HepG2 (cell line): ENCODE data around the gene GLYR1. TPM values are rescaled to one million over a fixed set of nuclear protein-coding genes. Genes with fewer than 3 reads are reported as not detected.

ENCODE experiments used
- ATF2 ChIP-seq: sonication (generic); formaldehyde crosslinking; IDR thresholded peaks from 2 replicates; pipeline ENCODE4 v1.4.0; 2020; ENCODE audit warnings: missing genetic modification reagents
- ATM ChIP-seq: fragments of 450-650 bp; IDR thresholded peaks from 2 replicates; pipeline ENCODE4 v1.7.1; 2017; ENCODE audit warnings: mild to moderate bottlenecking, borderline replicate concordance
- DBP ChIP-seq: sonication (generic); formaldehyde crosslinking; IDR thresholded peaks from 2 replicates; pipeline ENCODE4 v1.4.0; 2020; ENCODE audit warnings: missing genetic modification reagents; ENCODE audit errors: not compliant biosample characterization
- ESRRA ChIP-seq: sonication (generic); formaldehyde crosslinking; IDR thresholded peaks from 2 replicates; pipeline ENCODE4 v1.5.1; 2020; ENCODE audit warnings: mild to moderate bottlenecking, low read depth, missing genetic modification reagents
- FOXK2 ChIP-seq: fragments of 450-650 bp; IDR thresholded peaks from 2 replicates; pipeline ENCODE4 v1.6.1; 2016
- HDAC1 ChIP-seq: sonication (generic); formaldehyde crosslinking; IDR thresholded peaks from 2 replicates; pipeline ENCODE4 v1.5.1; 2020; ENCODE audit warnings: mild to moderate bottlenecking, missing genetic modification reagents
- HNF4G ChIP-seq, 2 experiments: sonication (generic) in 1 of 2; formaldehyde crosslinking in 1 of 2; IDR thresholded peaks; 2 replicates each; pipeline versions ENCODE4 v1.4.0 to v1.6.1; 2011 to 2020; ENCODE audit warnings: borderline replicate concordance in 2 of 2, low read depth in 2 of 2, mild to moderate bottlenecking in 2 of 2, low read length in 1 of 2, missing genetic modification reagents in 1 of 2, moderate library complexity in 1 of 2
- KDM2A ChIP-seq: sonication (generic); formaldehyde crosslinking; IDR thresholded peaks from 2 replicates; pipeline ENCODE4 v1.4.0; 2020; ENCODE audit warnings: low read depth, missing genetic modification reagents, borderline replicate concordance
- KLF6 ChIP-seq: IDR thresholded peaks from 2 replicates; pipeline ENCODE4 v1.8.0; 2016; ENCODE audit warnings: missing biosample characterization, missing genetic modification reagents
- KMT2A ChIP-seq: sonication (generic); formaldehyde crosslinking; IDR thresholded peaks from 2 replicates; pipeline ENCODE4 v1.4.0; 2020; ENCODE audit warnings: missing genetic modification reagents
- RARA ChIP-seq: IDR thresholded peaks from 2 replicates; pipeline ENCODE4 v1.6.1; 2016; ENCODE audit warnings: missing genetic modification reagents, missing compliant biosample characterization
- RBFOX2 ChIP-seq: fragments of 200-400 bp; formaldehyde crosslinking; IDR thresholded peaks from 2 replicates; pipeline ENCODE4 v1.6.1; 2017; ENCODE audit warnings: low read depth, mild to moderate bottlenecking, low read length
- RORA ChIP-seq: sonication (generic); formaldehyde crosslinking; IDR thresholded peaks from 2 replicates; pipeline ENCODE4 v1.5.0; 2020; ENCODE audit warnings: mild to moderate bottlenecking, missing genetic modification reagents, moderate library complexity
- SMARCE1 ChIP-seq: fragments of 450-650 bp; IDR thresholded peaks from 2 replicates; pipeline ENCODE4 v1.6.1; 2017; ENCODE audit warnings: borderline replicate concordance
- SOX5 ChIP-seq: IDR thresholded peaks from 2 replicates; pipeline ENCODE4 v1.6.1; 2016; ENCODE audit warnings: borderline replicate concordance
- TFAP4 ChIP-seq: sonication (generic); IDR thresholded peaks from 2 replicates; pipeline ENCODE4 v1.6.1; 2016; ENCODE audit warnings: low read depth, borderline replicate concordance
- TIGD3 ChIP-seq: sonication (generic); formaldehyde crosslinking; IDR thresholded peaks from 2 replicates; pipeline ENCODE4 v1.5.1; 2020; ENCODE audit warnings: mild to moderate bottlenecking, missing genetic modification reagents, borderline replicate concordance
- TP53 ChIP-seq: sonication (generic); formaldehyde crosslinking; conservative IDR thresholded peaks from 2 replicates; pipeline ENCODE4 v1.4.0; 2020; ENCODE audit warnings: missing genetic modification reagents
- YEATS2 ChIP-seq: sonication (generic); formaldehyde crosslinking; IDR thresholded peaks from 2 replicates; pipeline ENCODE4 v1.4.0; 2020; ENCODE audit warnings: missing genetic modification reagents, borderline replicate concordance
- ZNF205 ChIP-seq: IDR thresholded peaks from 2 replicates; pipeline ENCODE4 v1.6.1; 2018; ENCODE audit warnings: missing biosample characterization, missing genetic modification reagents
- ZNF543 ChIP-seq: sonication (generic); formaldehyde crosslinking; IDR thresholded peaks from 2 replicates; pipeline ENCODE4 v1.4.0; 2020; ENCODE audit warnings: mild to moderate bottlenecking, missing genetic modification reagents
- ZNF547 ChIP-seq: sonication (generic); formaldehyde crosslinking; IDR thresholded peaks from 2 replicates; pipeline ENCODE4 v1.5.1; 2020; ENCODE audit warnings: mild to moderate bottlenecking, missing genetic modification reagents
- ZNF569 ChIP-seq: sonication (generic); formaldehyde crosslinking; IDR thresholded peaks from 2 replicates; pipeline ENCODE4 v1.5.0; 2020; ENCODE audit warnings: mild to moderate bottlenecking, missing genetic modification reagents, moderate library complexity, borderline replicate concordance
- ZNF570 ChIP-seq: sonication (generic); formaldehyde crosslinking; IDR thresholded peaks from 2 replicates; pipeline ENCODE4 v1.4.0; 2020; ENCODE audit warnings: mild to moderate bottlenecking, missing genetic modification reagents, borderline replicate concordance
- ZNF672 ChIP-seq: sonication (generic); formaldehyde crosslinking; IDR thresholded peaks from 2 replicates; pipeline ENCODE4 v1.8.1; 2022; ENCODE audit warnings: missing genetic modification reagents
- ZNF775 ChIP-seq: sonication (generic); formaldehyde crosslinking; IDR thresholded peaks from 2 replicates; pipeline ENCODE4 v1.4.0; 2020; ENCODE audit warnings: missing genetic modification reagents, mild to moderate bottlenecking, moderate library complexity, borderline replicate concordance
- ZNF788 ChIP-seq: sonication (generic); formaldehyde crosslinking; IDR thresholded peaks from 2 replicates; pipeline ENCODE4 v1.5.0; 2020; ENCODE audit warnings: mild to moderate bottlenecking, missing genetic modification reagents, borderline replicate concordance
- polyA plus RNA-seq, 8 experiments: library from polyadenylated mRNA; depleted of rRNA in 3 of 8; stranded (reverse) in 7 of 8; unstranded in 1 of 8; fragments of >200 nt; fragmentation: Illumina TruSeq in 4 of 8; extraction: Trizol in 4 of 8; gene quantifications; 2 replicates each; pipeline versions ENCODE4 v1.2.1 to v1.2.3, GENCODE V29; 2011 to 2016; ENCODE audit warnings: low read depth in 4 of 8, missing spikeins in 1 of 8, mixed read lengths in 1 of 8; ENCODE audit not compliant: insufficient read depth in 1 of 8
- total RNA-seq, 5 experiments: library from RNA; depleted of rRNA; stranded (reverse); fragments of >200 nt; fragmentation: Illumina TruSeq; extraction: Trizol; gene quantifications; 2 replicates each; pipeline ENCODE4 v1.2.3, GENCODE V29; 2016; ENCODE audit warnings: low read depth in 1 of 5

The GLYR1 gene
- total and polyA plus RNA-seq, 2 of the 13 experiments (the other 11 are each of a cell fraction or from before 2014, with no cell fraction given) = 28.3 to 48.7 TPM

- peak; percentile 43; the same call in 1 of the 2 replicates for TF ChIP-seq ESRRA (CRISPR knock-in tag)
- no peak for TF ChIP-seq TP53
- no peak for TF ChIP-seq ZNF570 (CRISPR knock-in tag)
- peak; percentile 10; the same call in 1 of the 2 replicates for TF ChIP-seq HNF4G (IDR thresholded peaks at IDR 0.05; ENCODE audit: borderline replicate concordance, low read depth, low read length)
- TF ChIP-seq HNF4G (CRISPR knock-in tag; IDR thresholded peaks at IDR 0.05; ENCODE audit: borderline replicate concordance, low read depth) = no peak
- TF ChIP-seq DBP (CRISPR knock-in tag) = no peak
- peak; percentile 64 for TF ChIP-seq RBFOX2
- TF ChIP-seq SOX5 (CRISPR knock-in tag) = no peak
- TF ChIP-seq ZNF205 (CRISPR knock-in tag) = peak; percentile 20; the same call in 1 of the 2 replicates
- TF ChIP-seq KMT2A (CRISPR knock-in tag) = peak; percentile 34; the same call in 1 of the 2 replicates
- peak; percentile 38 for TF ChIP-seq KDM2A (CRISPR knock-in tag)
- no peak for TF ChIP-seq KLF6 (CRISPR knock-in tag)
- TF ChIP-seq ZNF788 (CRISPR knock-in tag) = peak; percentile 84; the same call in 1 of the 2 replicates
- TF ChIP-seq ZNF543 (CRISPR knock-in tag) = no peak
- TF ChIP-seq TIGD3 (CRISPR knock-in tag) = no peak
- TF ChIP-seq RORA (CRISPR knock-in tag) = no peak
- no peak for TF ChIP-seq ZNF672
- 0 out of 2 replicates have a peak, but pooled peaks have one; percentile 34 for TF ChIP-seq FOXK2
- peak; percentile 82 for TF ChIP-seq YEATS2 (CRISPR knock-in tag)
- no peak for TF ChIP-seq SMARCE1
- TF ChIP-seq HDAC1 (CRISPR knock-in tag) = peak; percentile 77
- TF ChIP-seq RARA (CRISPR knock-in tag) = 0 out of 2 replicates have a peak, but pooled peaks have one; percentile 42
- TF ChIP-seq ZNF569 = no peak
- TF ChIP-seq ATF2 (CRISPR knock-in tag) = peak; percentile 33; the same call in 1 of the 2 replicates
- TF ChIP-seq ZNF775 (CRISPR knock-in tag) = no peak
- TF ChIP-seq ZNF547 (CRISPR knock-in tag) = no peak
- no peak for TF ChIP-seq ATM
- TF ChIP-seq TFAP4 = peak; percentile 42; the same call in 1 of the 2 replicates
Observed at GRCh38 chr16:4768549-4769305, 78.4 kb downstream of the GLYR1 start (continued).
